D721Med (cell line): Measurements from ENCODE around the gene PFN4.

Experiments used
- DNase-seq: peaks from one replicate; pipeline ENCODE4 v3.0.0; 2011; ENCODE audit warnings: low spot score; ENCODE audit not compliant: insufficient read length
- FAIRE-seq: peaks from 2 replicates; lab custom pipeline; 2011; peaks lifted over from hg19 to GRCh38; lab: Jason Lieb, UNC
- TF ChIP-seq, protein P1 (sequence below): IDR thresholded peaks from 2 replicates; pipeline ENCODE4 v1.5.1; 2012; ENCODE audit warnings: mild to moderate bottlenecking, control low read depth; ENCODE audit not compliant: insufficient read depth; ENCODE audit errors: missing control alignments

The PFN4 gene

DNA sequence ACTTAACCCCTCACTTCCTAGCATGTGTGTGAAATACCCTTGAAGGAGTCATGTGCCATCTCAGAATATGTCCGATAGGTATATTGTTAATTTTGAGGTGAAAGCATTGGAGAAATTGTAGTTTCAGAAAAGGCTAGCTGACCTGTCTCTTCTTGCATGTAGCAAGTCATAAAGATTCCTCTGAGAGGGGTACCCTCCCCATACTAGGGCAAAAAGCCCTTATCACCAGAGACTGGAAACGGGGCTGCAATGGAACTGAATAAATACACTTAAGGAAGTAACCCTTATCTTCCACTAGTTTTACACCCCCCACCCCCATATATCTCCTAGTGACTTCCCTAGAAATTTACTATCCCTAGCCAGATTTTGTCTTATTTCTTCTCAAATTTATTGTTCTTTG lies 45.3 kb downstream of the PFN4 start:
- TF ChIP-seq, protein P1, sequence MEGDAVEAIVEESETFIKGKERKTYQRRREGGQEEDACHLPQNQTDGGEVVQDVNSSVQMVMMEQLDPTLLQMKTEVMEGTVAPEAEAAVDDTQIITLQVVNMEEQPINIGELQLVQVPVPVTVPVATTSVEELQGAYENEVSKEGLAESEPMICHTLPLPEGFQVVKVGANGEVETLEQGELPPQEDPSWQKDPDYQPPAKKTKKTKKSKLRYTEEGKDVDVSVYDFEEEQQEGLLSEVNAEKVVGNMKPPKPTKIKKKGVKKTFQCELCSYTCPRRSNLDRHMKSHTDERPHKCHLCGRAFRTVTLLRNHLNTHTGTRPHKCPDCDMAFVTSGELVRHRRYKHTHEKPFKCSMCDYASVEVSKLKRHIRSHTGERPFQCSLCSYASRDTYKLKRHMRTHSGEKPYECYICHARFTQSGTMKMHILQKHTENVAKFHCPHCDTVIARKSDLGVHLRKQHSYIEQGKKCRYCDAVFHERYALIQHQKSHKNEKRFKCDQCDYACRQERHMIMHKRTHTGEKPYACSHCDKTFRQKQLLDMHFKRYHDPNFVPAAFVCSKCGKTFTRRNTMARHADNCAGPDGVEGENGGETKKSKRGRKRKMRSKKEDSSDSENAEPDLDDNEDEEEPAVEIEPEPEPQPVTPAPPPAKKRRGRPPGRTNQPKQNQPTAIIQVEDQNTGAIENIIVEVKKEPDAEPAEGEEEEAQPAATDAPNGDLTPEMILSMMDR, result no peak
- DNase-seq (no peak), FAIRE-seq (no peak)

DNA sequence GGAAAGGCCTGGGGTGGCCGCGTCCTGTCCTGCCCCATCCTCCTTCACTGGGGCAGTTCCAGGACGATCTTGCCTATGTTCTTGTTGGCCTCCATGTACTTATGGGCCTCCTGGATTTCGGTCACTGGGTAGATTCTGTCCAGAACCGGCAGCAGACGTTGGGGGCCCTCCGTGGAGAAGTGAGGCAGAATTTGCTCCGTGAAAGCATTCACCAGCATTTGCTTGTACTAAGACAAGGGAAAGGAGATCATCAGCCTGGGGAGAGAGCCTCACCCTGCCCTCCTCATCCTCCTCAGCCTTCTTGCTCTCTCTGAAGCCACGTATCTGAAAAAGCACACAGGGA lies 45.6 kb downstream of the PFN4 start:
- FAIRE-seq, result no peak
- TF ChIP-seq, protein P1, result no peak
- DNase-seq, result no peak

DNA sequence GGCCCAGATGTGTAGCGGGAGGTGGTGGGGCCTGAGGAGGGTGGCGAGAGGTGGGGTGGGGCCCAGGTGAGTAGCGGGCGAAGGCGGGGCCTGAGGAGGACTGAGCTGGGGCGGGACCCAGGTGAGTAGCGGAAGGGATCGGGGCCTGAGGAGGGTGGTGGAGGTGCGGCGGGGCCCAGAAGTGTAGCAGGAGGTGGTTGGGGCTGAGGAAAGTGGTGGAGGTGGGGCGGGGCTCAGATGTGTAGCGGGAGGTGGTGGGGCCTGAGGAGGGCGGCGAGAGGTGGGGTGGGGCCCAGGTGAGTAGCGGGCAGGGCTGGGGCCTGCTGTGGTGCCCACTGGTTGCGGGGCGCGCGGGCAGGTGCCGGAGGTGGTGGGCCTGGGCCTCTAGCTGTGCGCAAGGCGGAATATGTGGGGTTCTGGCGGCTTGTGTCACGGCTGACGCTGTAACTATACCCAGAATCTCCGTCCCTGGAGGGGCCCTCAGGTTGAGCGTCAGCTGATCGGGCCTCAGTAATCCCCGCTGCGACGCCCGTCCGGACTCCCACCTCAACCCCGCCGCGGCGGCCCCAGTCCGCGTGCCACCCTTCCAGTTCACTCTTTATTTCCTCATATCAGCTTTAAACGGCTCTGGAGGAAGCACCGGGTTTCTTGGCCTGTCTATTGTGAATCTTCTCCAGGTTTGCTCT lies 46.1 kb downstream of the PFN4 start:
- TF ChIP-seq, protein P1, result no peak
- FAIRE-seq (no peak), DNase-seq (no peak)

DNA sequence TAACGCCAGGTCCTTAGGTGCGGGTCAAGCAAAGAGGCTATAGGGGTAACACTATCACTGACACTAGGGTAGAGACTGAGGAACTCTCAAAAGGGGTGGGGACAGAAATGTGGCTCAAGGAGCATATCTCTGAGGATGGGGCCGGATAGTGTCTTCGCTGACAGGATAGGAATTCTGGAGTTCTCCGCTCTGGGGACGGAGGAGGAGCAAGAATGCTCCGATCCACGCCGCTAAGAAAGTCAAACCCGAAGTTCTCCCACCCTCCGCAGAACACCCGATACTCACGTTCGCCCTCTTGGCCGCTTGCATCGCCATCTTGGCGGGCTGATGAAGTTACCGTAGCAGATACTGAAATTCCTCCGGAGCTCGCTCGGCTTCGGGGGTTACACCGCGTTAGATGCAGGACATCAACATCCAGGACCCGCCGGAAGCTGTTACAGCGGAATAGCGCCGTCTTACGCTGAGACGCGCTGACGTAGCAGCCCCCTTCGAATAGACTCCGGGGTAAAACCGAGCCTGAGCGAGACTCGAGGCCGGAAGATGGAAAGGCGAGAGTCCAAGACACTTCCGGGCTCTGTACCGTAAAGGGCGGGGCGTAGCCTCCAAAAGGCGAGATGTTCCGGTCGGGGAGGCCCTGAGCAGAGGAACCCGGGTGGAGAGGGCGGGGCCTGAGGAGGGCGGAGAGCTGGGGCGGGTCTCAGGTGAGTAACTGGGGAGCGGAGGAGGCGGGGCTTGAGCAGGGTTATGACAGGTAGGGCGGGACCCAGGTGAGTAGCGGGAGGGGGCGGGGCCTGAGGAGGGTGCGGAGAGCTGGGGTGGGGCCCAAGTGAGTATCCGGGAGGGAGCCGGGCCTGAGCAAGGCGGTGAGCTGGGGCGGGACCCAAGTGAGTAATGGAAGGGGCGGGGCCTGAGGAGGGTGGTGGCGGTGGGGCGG lies 47.0 kb downstream of the PFN4 start, which contains the start of gene SF3B6:
Gene SF3B6 (minus strand): TSS at position 412 of the 934 bp plus-strand sequence. CDS start 97 bp downstream, at position 315.
- TF ChIP-seq, protein P1, result no peak
- FAIRE-seq (no peak), DNase-seq (peak; percentile 71)

- TF ChIP-seq, protein P1, result no peak
- FAIRE-seq, result no peak
Observed at GRCh38 chr2:24075259-24075658, 47.9 kb downstream of the PFN4 start.

GRCh38 chr2:24073816-24074215 lies 49.3 kb downstream of the PFN4 start:
- FAIRE-seq, result no peak
- no peak for DNase-seq
- TF ChIP-seq, protein P1, result no peak

More at GRCh38 chr2:24075259-24075658, 47.9 kb downstream of the PFN4 start:
- DNase-seq, result no peak

DNA sequence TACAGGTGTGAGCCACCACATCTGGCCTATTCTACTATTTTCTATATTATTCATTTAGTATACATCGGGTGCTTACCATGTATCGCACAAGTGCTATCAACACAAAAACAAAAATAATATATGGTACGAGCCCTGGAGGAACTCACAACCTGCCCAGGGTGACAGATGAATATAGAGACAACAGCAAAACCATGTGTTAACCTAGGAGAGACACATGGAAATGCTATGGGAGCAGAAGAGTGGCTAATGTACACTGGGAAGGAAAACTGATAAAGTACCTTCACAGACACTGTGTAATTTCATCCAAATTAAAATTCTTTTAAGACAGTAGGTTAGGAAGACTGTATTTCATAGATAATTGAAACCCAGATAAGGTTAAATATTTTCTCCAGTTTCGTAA lies 50.9 kb downstream of the PFN4 start:
- TF ChIP-seq, protein P1, result no peak
- FAIRE-seq (no peak), DNase-seq (no peak)
